ENCODE measurements around the gene SIPA1L2.

DNA sequence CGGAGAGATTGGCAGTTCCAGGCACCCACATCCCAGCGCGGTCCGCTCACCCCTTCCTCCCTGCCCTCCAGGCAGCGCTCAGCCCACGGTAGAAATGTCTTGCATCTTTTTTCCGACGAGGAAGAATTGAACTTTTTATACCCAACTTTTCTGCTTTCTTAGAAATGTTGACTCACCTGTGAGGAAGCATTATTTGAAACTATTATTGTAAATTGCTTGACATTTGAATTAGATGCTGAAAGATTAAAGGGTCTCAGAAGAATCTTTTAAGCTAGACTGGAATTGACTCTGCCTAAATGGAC, 912 bp upstream of the SIPA1L2 start:
- TF ChIP-seq GATA3 (IDR thresholded peaks at IDR 0.05; ENCODE audit: low read depth, low read length) (no peak), GATA2 (IDR thresholded peaks at IDR 0.05; ENCODE audit: low read depth, low read length) (no peak)

Measured in SH-SY5Y (cell line).